Stimulated activated CD8-positive, alpha-beta memory T cell treated with anti-CD3 and anti-CD28 coated beads, Interleukin-7, amount 100 ng/mL, for 24 hours (primary cell): Measurements from ENCODE around the gene CNPY1.

Experiments
- DNase-seq: peaks from one replicate; pipeline ENCODE4 v3.0.0-alpha.2; 2020; ENCODE audit warnings: low read depth

CNPY1 gene

GRCh38 chr7:155558961-155559360 lies 12.6 kb upstream of the CNPY1 start:
- no peak for DNase-seq

DNA sequence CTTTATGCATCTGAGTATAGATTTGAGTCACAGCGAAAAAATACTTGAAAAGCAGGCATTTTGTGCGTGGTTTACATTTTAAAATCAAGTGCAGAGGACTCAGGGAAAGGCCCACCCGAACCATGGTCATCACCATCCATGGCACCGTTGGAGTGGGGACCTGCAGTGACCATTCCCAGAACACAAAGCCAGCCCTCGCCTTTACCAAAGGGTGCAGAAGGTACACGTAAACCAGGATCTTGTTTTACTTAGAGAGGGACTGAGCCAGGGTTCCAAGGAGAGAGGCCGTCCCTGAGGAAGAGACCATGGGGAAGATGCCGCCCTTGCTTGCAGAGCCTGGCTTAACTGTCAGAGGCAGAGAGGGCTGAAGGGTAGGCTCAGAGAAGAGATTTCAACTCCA lies 12.0 kb upstream of the CNPY1 start:
- no peak for DNase-seq

- DNase-seq: no peak
Observed at GRCh38 chr7:155557778-155558177, 11.4 kb upstream of the CNPY1 start.

DNA sequence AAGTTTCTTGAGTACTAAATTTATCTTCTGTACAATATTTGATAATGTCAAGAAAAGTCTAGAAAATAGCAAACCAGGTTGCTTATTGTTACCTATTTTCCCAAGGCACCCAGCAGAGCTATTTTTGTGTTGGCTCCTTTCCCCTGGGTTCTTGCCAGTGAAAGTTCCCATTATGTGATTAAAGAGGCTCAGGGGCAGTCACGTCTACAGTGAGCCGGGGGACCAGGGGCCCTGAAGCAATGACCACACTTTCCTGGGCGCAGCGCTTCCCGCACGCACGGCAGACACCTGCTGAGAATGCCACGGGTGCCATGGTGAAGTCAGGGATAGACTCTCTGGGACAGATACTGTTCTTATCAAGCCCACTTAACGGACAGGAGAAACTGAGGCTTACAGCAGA lies 10.4 kb upstream of the CNPY1 start:
- no peak for DNase-seq

DNA sequence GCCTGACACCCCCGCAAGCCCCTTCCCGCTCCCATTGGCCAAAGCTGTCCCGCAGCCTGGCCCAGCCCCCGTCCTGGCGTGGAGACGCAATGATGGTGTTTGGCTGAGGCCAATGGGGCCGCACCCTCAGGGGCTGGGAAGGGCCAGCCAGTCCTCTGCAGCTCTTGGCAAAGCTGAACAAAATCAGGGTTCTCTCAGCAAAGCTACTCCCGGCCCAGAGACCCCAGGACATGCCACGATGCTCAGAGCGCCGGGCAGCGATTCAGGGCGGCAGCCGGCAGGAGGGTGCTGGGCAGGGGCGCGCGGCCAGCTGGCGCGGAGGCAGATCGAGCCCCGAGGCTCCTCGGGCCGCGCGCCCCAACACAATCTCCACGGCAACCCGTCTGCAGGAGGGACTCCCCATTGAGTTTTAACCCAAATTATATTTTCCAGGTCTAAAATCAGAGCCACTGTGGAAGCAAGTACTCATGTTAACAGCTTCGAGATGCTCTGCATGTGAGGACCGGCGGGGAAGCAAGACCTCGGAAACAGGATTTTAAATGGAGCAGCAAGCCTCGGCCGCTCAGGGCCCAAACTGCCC lies 8.8 kb upstream of the CNPY1 start:
- no peak for DNase-seq

DNA sequence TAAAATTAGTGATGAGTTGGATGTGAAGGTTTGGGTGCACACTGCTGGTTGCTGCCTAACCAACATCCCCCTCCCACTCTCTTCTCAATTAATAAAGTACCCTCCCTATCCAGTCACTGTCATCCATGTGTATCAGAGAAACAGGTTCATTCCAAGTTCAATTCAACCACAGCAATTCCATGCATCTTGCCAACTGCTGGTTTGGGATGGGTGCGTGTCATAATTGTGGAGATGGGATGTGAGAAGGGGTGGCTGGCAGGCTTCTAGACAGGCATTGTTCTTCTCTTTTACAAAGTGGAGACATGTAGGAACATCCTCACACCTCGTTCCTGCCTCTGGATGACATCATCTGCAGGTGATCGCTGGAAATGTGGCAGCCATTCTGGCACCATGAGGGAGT lies 7.5 kb upstream of the CNPY1 start:
- DNase-seq: no peak

DNA sequence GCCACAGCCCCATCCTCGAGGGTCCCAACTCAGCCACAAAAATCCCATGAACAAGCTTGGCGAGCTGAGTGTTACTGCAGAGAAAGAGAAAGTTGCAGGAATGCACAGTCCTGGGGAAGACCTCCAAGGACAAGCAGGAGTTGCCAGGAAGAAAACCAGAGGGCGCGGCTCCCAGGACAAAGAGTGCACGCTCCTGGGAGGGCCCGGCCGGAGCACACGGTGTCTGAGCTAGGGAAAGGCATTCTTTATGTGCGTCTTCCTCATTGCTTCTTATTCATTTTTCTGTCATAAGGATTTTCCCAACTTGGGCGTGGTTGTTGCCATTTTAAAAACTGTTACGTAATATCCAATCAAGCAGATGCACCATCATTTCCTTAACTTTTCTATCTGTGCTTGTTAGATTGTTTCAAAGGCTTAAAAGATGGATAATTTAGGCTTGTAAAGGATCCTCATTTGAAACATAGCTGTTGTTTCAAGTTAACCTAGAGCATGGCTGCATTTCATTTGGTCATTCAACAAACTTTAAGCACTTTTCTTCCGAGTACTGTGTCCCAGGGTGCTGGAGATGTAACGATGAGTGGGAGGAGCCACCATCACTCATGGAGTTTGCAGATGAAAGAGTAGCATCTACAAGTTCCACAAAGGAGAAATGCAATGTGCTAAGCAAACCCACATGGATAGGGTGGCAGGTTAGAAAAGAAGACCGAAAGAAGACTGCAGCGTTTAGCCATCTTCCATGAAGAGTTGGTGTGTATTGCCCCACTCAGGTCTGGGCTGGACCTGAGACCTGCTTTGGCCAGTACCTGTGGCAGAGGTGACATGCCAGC lies 5.6 kb upstream of the CNPY1 start:
- DNase-seq: no peak

GRCh38 chr7:155550916-155551315 lies 4.6 kb upstream of the CNPY1 start:
- no peak for DNase-seq

DNA sequence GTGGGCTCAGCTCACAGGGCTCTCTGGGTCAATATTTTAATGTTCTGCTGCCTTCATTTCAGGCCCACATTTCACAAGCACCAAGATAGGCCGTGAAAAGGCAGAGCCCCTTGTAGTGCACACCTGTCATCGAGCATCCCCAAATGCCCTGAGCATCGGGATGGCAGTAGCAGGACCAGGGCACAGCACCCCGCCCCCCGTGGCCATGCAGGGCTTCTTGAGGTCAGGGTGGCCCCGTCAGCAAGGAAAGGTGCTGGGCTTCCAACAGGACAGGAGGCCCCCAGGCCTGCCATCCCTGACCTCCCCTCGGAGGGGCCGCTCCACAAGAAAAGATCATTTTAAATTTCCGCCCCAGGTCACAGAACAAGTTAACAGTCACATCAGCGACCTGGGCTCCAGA lies 2.9 kb upstream of the CNPY1 start:
- no peak for DNase-seq

- DNase-seq: no peak
Observed at GRCh38 chr7:155547161-155547791, 917 bp upstream of the CNPY1 start.

GRCh38 chr7:155545348-155545747 lies 1.0 kb downstream of the CNPY1 start:
- no peak for DNase-seq

- no peak for DNase-seq
Observed at GRCh38 chr7:155544485-155544884, 1.9 kb downstream of the CNPY1 start.

DNA sequence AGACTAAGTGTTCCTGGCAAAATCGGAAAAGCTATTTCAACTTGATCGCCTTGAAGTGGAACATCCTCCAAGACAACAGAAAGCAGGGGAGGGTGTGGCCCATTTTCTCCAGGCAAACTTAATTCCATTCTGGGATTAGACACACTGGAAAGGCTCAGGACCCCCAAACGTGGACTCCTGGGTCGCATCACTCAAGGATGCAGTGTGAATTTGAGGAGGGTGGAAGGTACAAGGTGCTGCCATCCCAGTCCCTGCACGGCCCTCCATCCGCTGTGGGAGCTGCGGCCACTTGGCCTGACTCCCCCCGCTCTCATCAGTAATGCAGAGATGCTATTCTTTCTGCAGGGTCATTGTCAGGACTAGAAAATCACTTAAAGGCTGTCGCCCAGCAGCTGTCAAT lies 2.4 kb downstream of the CNPY1 start:
- no peak for DNase-seq

GRCh38 chr7:155543011-155543876 lies 3.1 kb downstream of the CNPY1 start:
- DNase-seq: no peak

- no peak for DNase-seq
Observed at GRCh38 chr7:155541986-155542675, 4.2 kb downstream of the CNPY1 start.

GRCh38 chr7:155540553-155540952 lies 5.8 kb downstream of the CNPY1 start:
- no peak for DNase-seq

- no peak for DNase-seq
Observed at GRCh38 chr7:155538293-155538692, 8.1 kb downstream of the CNPY1 start.

- no peak for DNase-seq
Observed at GRCh38 chr7:155536451-155536850, 9.9 kb downstream of the CNPY1 start.

GRCh38 chr7:155534691-155535090 lies 11.7 kb downstream of the CNPY1 start:
- no peak for DNase-seq

GRCh38 chr7:155533827-155534690 lies 12.3 kb downstream of the CNPY1 start:
- peak; percentile 7 for DNase-seq
